Rectal smooth muscle tissue (tissue), 1 donor: Measurements from ENCODE around the gene C22orf39.
A peak's percentile ranks its signal among the peaks of the same experiment; 100 is the strongest.

Experiments
- H3K27ac ChIP-seq: one replicate; pipeline ENCODE4 v1.7.0; 2013; ENCODE audit warnings: low read depth, low read length, inconsistent platforms
- H3K27me3 ChIP-seq: one replicate; pipeline ENCODE4 v1.7.0; 2013; ENCODE audit warnings: low read length; ENCODE audit not compliant: control insufficient read depth, insufficient read depth
- H3K36me3 ChIP-seq: one replicate; pipeline ENCODE4 v1.7.0; 2013; ENCODE audit warnings: low read length; ENCODE audit not compliant: control insufficient read depth, insufficient read depth
- H3K4me1 ChIP-seq: one replicate; pipeline ENCODE4 v1.7.0; 2013; ENCODE audit warnings: low read length; ENCODE audit not compliant: control insufficient read depth, insufficient read depth
- H3K4me3 ChIP-seq: one replicate; pipeline ENCODE4 v1.7.0; 2013; ENCODE audit warnings: low read length
- H3K9ac ChIP-seq: one replicate; pipeline ENCODE4 v1.7.0; 2013; ENCODE audit warnings: low read length

The C22orf39 gene

DNA sequence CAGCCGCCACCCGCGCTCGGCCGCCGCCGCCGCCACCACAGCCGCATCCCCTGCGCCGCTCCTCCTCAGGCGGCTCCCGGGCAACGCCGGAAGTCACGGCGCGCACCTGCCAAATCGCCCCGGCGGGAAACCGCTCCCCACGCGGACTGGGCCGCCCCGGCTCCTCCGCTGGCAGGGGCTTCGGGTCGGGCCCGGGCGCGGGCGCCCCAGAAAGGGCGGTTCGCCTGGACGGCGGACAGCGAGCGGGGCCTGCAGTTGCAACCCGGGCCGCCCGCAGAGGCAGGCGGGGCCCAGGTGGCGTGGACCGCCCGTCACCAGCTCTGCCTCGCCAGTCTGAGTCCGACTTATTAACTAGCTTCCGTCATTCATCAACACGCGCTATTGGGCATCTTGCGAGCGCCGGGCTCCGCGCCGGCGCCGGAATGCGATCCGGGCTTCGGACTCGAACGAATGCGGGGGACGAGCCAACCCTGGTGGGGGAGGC is 15.8 kb downstream of the C22orf39 start, which contains the start of gene HIRA:
HIRA (minus strand) TSS at position 85 of the 484 bp plus-strand sequence. CDS start 257 bp downstream, outside the sequence.
- peaks cover 14% of the 10 kb centered on the region for H3K4me1 ChIP-seq
- H3K9ac ChIP-seq, result peak within 1 kb of the TSS; percentile 85
- H3K36me3 ChIP-seq, result peaks cover 12% of the 10 kb centered on the region
- peak within 1 kb of the TSS; percentile 96 for H3K27ac ChIP-seq
- peak within 1 kb of the TSS; percentile 91 for H3K4me3 ChIP-seq
- H3K27me3 ChIP-seq, result no peaks in the 10 kb centered on the region

DNA sequence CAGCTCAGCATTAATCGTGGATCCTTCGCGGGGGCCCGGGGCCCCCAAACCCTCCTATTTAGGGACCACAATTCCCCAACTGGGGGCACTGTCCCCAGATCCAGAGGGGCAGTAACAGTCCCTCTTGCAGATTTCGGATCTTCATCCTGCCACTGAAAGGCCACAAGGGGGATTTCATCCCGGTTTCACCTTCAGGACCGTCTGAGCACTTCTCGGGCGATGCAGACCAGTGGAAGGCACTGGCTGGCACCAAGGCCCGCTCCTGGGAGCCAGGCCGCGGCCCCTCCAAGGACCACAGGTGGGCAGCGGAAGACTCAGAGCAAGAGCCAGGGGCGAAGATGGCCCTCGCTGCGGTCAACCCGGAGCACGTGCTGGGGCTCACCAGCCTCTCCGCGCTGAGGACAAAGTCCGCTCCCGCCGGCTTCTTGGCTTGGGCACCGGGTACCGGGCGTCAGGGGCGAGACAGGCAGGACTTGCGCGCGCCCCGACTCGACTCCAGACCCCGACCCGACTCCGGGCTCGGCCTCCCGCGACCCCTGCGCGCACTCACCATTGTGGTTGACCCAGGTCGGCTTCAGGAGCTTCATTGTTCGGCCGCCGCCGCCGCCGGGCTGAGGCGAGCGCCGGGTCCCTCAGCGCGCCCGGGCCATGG is 16.5 kb downstream of the C22orf39 start:
- H3K4me1 ChIP-seq, result peaks cover 14% of the 10 kb centered on the region
- H3K4me3 ChIP-seq, result peak overlapping the region; percentile 91
- H3K27ac ChIP-seq, result no peak overlapping the region
- peaks cover 12% of the 10 kb centered on the region for H3K36me3 ChIP-seq
- peak overlapping the region; percentile 8 for H3K9ac ChIP-seq
- no peaks in the 10 kb centered on the region for H3K27me3 ChIP-seq

DNA sequence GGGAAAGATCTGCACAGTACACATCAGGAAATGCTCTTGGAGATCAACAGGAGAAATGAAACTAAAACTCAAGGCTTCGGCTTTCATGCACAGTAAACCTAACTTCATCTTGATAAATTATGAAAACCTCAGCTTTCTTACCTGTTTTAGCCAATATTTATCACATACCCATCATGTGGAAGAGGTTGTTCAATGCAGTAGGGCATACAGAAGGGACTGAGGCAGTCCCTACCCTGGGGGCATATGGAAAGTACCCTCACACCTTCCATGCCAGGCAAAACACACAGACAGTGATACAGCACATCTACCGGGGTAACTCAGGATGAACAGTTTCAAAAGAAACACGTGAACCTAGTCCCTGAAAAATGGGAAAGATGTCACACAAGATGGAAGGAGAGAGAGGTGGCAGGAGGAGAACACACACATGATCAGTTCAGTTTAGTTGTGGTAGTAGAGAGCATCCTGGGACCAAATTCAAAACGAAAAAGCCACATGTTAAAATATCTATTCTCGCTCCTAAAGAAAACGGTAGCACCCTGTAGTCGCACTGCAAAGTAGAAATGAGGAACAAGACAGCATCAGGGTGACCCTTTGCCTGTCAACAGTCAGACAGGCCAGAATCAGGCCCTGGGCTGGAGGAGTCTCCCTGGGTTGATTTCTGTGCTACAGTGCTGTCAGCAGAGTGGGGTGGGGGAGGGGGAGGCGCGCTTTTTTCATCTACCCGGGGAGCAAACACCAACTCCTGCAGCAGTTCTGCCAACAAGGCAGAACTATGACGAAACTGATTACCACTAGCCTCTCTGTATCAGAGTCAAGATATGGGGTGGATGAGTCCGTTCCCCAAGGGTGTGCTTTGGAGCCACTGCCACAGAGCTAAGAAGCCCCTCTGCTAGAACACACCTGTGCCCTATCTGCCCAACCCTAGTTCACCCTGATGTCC is 17.3 kb downstream of the C22orf39 start:
- H3K4me3 ChIP-seq, result peak overlapping the region; percentile 91
- peaks cover 14% of the 10 kb centered on the region for H3K4me1 ChIP-seq
- H3K27me3 ChIP-seq, result no peaks in the 10 kb centered on the region
- H3K9ac ChIP-seq, result peak overlapping the region; percentile 8
- H3K36me3 ChIP-seq, result peaks cover 6% of the 10 kb centered on the region
- H3K27ac ChIP-seq, result no peak overlapping the region

DNA sequence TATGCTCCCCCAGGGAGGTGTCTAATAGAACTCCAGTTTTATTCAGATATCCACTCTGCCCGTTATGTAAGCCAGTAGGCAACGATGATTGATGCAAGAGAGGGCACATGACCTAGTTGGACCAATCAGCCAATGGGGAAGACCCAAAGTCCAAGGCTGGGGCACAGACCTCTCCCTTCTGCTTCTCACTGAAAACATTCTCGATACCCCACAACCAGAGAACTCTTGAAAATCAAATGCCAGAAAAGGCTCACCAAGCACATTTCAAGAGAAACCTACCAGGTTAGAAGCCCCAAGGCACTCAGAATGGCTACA is 23.4 kb downstream of the C22orf39 start:
- Histone ChIP-seq H3K4me1 (no peaks in the 10 kb centered on the region), H3K36me3 (no peaks in the 10 kb centered on the region), H3K9ac (no peak overlapping the region), H3K27me3 (no peaks in the 10 kb centered on the region), H3K4me3 (no peak overlapping the region), H3K27ac (no peak overlapping the region)

DNA sequence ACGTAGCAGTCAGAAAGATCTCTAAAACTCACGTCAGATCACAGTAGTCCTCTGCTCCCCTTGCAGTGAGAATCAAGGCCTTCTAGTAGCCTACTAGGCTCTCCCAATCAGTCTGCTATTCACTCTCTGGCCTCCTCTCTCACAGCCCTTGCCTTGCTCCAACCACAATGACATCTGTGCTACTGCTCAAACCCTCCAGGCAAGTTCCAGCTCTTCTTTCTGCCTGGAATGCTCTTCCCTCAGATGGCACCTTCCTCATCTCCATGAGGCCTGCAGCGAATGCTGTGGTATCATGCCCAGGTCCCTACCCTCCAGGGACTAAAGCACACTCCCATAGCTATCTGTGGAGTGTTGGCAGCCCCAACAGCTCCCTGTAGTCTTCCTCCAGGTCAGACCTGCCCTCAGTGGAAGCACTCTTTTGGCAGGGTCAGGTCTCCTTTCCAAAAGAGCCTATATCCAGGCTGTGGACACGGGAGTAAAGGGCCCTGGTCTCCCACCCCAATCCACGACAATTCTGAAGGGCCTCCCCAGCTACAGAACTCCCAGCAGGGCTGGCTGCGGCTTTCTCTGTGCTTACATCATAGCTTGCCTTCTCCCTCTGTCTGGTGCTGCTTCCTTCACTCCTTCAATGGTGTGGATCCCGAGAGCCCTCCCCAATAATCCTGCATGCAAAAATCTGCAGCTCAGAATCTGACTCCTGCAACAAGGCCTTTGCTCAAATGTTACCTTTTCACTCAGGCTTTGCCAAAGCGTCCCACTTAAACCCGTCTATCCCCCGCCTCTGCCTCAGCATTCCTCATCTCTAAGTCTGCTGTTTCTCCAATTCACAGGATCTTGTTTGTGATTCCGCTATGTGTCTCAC is 24.8 kb downstream of the C22orf39 start:
- H3K27me3 ChIP-seq, result no peaks in the 10 kb centered on the region
- no peak overlapping the region for H3K27ac ChIP-seq
- no peaks in the 10 kb centered on the region for H3K36me3 ChIP-seq
- H3K4me3 ChIP-seq, result no peak overlapping the region
- no peaks in the 10 kb centered on the region for H3K4me1 ChIP-seq
- H3K9ac ChIP-seq, result no peak overlapping the region

DNA sequence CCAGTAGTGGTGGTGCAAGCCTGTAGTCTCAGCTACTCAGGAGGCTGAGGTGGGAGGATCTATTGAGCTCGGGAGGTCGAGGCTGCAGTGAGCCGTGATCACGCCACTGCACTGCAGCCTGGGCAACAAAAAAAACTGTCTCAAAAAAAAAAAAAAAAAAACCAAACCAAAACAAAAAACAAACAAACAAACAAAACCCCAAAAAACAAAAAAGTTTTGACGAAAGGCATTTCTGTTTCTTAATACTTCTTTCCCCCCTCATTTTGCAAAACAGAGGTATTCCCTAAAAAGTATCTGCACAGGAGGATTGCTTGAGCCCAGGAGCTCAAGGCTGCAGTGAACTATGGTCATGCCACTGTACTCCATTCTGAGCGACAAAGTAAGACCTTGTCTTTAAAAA is 27.2 kb downstream of the C22orf39 start:
- Histone ChIP-seq H3K4me1 (no peaks in the 10 kb centered on the region), H3K36me3 (no peaks in the 10 kb centered on the region), H3K9ac (no peak overlapping the region), H3K27me3 (no peaks in the 10 kb centered on the region), H3K27ac (no peak overlapping the region), H3K4me3 (no peak overlapping the region)

DNA sequence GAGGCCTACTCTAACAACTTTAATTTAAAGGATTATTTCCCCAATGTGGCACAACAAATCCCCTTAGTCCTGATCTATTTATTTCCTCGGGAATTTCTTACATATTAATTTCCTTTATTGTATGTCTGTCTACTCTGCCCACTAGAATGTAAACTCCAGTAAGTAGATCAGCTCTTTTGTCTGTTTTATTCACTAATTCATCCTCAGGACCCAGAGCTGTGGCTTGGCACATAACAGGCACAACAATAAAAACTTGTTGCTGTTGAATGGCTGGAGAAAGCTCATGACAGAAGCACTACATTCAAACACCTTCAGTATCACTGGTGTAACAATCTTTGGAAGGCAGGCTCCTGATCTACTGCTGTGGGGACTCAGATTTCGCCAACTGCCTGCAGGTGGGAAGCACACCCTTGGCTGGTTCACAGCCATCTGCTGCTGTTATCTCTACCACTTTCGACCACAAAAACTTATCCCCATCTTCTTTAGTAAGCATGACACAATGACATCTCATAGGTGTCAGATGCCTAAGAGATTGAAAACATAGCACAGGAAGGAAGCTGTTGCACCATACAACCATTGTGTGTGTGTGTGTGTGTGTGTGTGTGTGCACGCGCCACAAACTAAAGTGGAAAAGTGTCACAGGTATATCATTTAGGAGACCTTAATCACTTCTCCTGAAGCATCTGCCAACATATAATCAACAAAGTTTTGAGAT is 27.9 kb downstream of the C22orf39 start:
- Histone ChIP-seq H3K9ac (no peak overlapping the region), H3K36me3 (no peaks in the 10 kb centered on the region), H3K27ac (no peak overlapping the region)

DNA sequence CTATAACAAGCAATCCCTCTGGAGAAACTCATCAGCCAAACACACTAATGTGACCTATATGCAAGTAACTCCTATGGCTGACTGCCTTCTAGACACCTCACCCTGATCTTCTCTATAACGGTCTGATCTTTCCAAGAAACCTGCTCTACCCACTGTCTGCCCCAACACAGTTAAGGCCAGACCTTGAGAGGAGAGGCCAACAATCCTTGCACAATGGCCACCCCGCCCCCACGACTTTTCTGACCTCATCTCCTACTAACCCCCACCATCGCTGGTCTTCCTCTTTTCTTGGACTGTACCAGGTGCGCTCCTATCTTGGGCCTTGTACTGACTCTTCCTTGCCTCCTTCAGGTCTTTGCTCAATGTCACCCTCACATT is 28.4 kb downstream of the C22orf39 start:
- H3K27ac ChIP-seq, result no peak overlapping the region
- H3K9ac ChIP-seq, result no peak overlapping the region
- no peaks in the 10 kb centered on the region for H3K4me1 ChIP-seq
- no peaks in the 10 kb centered on the region for H3K27me3 ChIP-seq
- no peak overlapping the region for H3K4me3 ChIP-seq
- H3K36me3 ChIP-seq, result no peaks in the 10 kb centered on the region

More for the DNA sequence above, 27.9 kb downstream of the C22orf39 start:
- Histone ChIP-seq H3K27me3 (no peaks in the 10 kb centered on the region), H3K4me1 (no peaks in the 10 kb centered on the region), H3K4me3 (no peak overlapping the region)

DNA sequence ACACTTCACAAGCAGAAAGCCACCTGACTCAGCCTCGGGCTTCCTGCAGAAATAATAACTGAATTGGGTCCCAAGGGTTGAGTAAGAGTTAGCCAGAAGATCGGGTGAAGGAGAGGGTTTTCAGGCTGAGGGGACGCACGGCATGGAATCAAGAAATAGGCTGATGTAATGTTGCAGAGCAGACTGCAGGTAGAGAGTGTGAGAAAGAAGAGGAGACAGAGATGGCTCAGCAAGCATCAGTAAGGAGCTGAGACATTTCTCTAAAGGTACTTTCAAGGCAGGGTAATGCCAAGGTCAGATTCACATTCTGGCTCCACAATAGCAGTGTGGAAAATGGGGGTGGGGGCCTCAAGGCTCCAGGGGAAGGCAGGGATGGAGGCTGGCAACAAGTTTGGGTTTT is 34.6 kb downstream of the C22orf39 start:
- Histone ChIP-seq H3K4me3 (no peak overlapping the region), H3K27me3 (no peaks in the 10 kb centered on the region), H3K36me3 (peaks cover 4% of the 10 kb centered on the region), H3K4me1 (no peaks in the 10 kb centered on the region), H3K9ac (no peak overlapping the region), H3K27ac (no peak overlapping the region)

DNA sequence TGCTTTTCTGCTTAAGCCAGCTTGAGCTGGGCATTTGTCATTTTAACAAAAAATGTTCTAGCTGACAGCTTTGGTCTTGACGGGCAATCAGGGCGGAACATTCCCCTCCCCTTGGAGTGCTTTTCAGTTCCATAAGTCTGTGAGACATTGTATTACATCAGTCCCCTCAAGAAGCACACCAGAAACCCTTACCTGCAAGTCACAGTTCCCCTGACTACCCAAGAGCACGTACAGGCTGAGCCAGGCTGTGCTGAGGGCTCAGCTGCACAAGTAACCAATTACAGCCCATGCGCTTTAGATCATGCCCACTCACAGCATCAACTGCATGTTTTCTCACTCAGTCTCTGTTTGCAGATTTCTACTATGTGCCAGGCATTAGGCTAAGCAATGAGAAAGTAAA is 35.0 kb downstream of the C22orf39 start:
- no peak overlapping the region for H3K4me3 ChIP-seq
- no peak overlapping the region for H3K9ac ChIP-seq
- H3K27ac ChIP-seq, result no peak overlapping the region
- H3K4me1 ChIP-seq, result no peaks in the 10 kb centered on the region
- no peaks in the 10 kb centered on the region for H3K27me3 ChIP-seq
- peaks cover 5% of the 10 kb centered on the region for H3K36me3 ChIP-seq

DNA sequence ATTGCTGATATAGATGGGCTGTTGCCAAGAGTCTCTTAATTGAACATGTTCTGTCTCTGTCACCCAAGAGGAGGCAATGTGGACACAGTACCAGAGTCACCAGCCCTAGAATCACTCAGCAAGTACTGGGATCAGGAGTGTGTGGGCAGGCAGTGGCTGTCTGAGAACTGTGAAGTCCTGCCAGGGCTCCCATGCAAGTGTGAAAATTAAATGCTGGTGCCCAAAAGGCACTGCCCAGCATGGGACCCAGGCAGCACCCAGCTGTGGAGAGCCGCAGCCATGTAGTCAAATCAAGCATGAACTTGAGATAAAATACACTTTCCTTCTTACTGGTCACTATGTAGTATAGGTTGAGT is 35.8 kb downstream of the C22orf39 start:
- no peak overlapping the region for H3K27ac ChIP-seq
- no peaks in the 10 kb centered on the region for H3K4me1 ChIP-seq
- H3K36me3 ChIP-seq, result peaks cover 5% of the 10 kb centered on the region
- no peak overlapping the region for H3K4me3 ChIP-seq
- H3K9ac ChIP-seq, result no peak overlapping the region
- H3K27me3 ChIP-seq, result no peaks in the 10 kb centered on the region
